HG02973 (cell line): Measurements from ENCODE around the gene CDH4.

Experiments used
- ATAC-seq: cut with Tn5 transposase; IDR thresholded peaks from one replicate; pipeline ENCODE4 v1.9.1; 2021; ENCODE audit warnings: moderate library complexity; ENCODE audit not compliant: unreplicated experiment

The CDH4 gene

DNA sequence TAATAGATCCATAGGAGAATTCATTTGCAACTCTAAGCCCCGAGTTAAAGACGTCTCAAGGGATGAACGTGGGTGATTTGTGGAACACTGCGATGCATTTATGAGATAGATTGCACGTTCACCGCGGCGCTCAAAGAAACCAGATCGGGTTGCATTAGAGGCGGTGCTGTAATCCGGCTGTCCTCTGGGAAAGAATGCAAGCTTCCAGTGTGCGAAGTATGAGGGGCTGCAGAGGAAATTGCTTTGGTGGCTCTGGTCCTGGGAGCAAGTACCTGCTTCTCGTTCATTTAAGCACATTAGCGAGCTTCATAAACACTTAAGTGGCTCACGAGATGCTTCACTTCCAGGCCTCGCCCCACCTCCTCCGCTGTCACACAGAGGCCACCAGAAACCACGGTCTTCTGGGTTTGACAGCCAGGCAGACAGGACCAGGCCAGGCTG, 182.3 kb downstream of the CDH4 start:
- no peak for ATAC-seq

- no peak for ATAC-seq
These were observed 183.2 kb downstream of the CDH4 start for GRCh38 chr20:61435184-61435822.

GRCh38 chr20:61435823-61436220, 183.8 kb downstream of the CDH4 start:
- no peak for ATAC-seq

- ATAC-seq = no peak
These were observed 184.2 kb downstream of the CDH4 start for GRCh38 chr20:61436283-61436666.

DNA sequence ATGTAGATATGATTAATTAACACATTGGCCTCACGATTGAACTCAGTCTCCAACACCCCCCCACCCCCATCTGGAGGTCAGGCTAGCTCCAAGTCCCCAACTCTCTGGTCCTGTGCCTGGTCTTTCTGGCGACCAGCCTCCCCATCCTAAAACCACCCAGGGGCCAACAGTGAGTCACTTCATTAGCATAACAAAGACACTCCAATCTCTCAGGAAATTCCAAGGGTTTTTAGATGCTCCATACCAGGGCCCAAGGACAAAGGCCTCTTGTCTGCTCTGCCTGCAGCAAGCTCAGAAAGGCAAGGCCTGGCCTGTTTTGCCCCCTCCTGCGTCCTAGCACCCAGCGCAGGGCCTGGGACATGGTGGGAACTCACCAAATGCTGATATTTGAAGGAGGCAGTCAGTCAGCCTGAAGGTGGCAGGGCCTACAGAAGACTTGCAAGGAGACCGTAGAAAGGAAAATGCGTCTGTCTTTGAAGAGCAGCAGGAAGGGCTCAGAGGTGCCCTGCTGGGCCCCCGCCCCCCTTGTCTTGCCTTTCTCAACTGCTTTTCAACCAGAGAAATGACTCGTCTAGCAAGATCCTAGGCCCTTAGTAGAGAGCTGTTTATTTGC, 184.7 kb downstream of the CDH4 start:
- ATAC-seq = no peak

- ATAC-seq = no peak
These were observed 185.5 kb downstream of the CDH4 start for GRCh38 chr20:61437280-61438206.

DNA sequence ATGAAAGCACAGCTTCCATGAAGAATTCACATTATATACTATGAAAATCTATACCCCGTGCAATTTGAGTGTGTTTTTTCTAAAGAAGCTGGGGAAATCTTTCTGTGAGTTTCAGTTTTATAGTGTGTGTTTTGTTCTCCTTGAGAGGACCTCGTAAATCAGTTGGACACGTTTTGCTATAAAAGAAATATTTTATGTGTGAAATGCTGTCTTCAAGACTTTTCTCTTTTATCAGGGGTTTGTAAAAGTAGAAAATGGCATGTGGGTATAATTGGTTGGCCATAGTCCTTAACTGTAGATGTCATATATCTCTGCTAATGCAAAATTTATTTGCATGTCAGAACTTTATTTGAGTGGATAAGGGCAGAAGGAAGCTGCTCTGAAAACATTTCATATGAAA, 186.2 kb downstream of the CDH4 start:
- ATAC-seq = no peak

GRCh38 chr20:61439251-61439650, 187.2 kb downstream of the CDH4 start:
- ATAC-seq = no peak

DNA sequence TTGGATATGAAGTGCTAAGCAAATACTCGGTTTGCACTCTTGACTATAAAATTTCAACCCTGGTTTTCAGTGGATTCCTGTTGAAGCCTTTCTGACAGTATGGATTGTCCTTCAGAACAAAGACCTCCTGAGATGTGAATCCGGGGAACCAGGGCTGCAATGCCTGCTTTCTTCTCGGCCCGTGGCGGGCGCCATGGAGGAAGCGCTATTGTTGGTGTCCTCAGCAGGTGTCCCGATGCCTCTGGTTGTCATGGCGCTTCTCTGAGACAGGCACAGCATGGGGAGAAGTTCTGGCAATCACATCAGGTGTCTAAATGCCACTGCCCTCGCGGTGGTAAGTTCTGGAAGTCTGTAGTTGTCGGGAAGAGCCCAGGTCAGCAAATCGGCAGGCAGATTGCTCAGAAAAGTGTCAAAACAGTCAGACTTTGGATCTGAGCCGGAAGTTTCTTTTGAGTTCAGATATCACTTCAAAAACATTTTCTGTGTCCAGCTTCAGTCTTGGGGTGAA, 188.5 kb downstream of the CDH4 start:
- no peak for ATAC-seq

DNA sequence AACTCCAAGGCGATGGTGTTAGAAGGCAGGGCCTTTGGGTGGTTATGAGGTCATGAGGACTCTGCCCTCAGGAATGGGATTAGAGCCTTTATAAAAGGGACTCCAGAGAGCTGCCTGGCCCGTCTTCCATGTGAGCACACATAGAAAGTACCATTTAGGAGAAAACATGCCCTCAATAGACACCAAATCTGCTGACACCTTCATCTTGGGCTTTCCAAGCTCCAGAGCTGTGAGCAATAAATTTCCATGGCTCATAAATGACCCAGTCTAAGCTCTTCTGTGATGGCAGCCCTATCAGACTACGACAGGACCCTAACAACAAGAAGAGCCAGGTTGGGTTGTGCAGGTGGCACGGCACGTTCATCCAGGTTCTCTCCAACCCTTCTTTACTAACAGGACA, 189.5 kb downstream of the CDH4 start:
- no peak for ATAC-seq

DNA sequence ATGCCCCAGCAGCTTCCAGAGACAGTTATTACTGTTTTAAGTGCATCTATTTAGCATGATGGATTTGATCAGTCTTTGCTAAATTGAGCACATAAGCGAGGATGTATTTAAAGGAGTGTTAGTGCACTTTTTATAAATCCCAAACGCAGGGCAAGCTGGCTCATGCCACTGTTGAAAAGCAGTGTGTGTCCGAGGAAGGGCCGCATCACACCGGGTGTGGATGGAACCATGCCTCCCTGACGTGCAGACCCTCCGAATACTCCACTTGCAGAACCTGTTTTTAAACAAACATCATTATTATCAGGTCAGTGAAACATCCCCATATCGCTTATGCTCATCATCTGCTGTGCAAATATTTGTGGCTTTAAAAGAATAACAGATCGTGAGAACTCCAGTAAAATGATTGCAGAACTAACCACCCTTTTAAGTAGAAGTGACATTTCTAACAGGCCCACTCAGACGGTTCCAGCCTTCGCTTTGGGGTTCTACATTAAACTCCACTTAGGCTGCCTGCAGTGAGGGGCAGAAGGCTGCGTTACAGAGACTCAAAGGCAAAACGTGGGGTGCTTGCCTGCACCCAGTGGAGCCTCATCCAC, 190.1 kb downstream of the CDH4 start:
- no peak for ATAC-seq

GRCh38 chr20:61442718-61443117, 190.7 kb downstream of the CDH4 start:
- ATAC-seq = no peak

GRCh38 chr20:61443443-61444126, 191.5 kb downstream of the CDH4 start:
- no peak for ATAC-seq

DNA sequence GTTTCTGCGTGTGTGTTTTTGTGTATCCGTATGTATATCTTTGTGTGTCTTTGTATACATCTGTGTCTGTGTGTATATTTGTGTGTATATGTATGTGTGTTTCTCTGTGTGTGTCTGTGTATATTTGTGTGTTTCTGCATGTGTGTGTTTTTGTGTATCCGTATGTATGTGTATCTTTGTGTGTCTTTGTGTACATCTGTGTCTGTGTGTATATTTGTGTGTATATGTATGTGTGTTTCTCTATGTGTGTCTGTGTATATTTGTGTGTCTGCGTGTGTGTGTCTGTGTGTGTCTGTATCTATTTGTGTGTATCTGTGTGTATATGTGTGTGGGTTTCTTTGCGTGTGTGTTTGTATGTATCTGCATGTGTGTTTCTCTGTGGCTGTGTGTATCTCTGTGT, 192.6 kb downstream of the CDH4 start:
- ATAC-seq = no peak

DNA sequence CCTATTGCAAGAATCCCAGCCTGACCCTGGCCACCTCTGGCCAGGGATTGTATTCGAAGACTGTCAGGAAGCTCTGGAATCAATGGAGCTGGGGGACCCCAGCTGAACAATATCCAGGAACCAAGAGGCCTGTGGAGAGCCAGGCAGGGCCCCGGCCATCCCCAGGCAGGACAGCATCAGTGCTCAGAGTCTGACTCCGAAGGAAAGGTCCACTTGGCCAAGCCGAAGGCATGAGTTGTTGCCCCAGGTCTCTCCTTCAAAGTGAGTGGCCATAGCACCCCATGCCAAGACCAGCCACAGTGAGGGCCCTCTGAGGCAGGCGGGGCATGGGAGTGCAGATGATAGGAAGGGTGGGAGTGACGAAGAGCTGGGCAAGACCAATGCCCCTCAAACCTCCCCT, 193.1 kb downstream of the CDH4 start:
- ATAC-seq = no peak

GRCh38 chr20:61445741-61446140, 193.7 kb downstream of the CDH4 start:
- no peak for ATAC-seq

GRCh38 chr20:61447952-61448351, 195.9 kb downstream of the CDH4 start:
- ATAC-seq = no peak

GRCh38 chr20:61448386-61448785, 196.3 kb downstream of the CDH4 start:
- ATAC-seq = no peak

GRCh38 chr20:61449057-61449609, 197.1 kb downstream of the CDH4 start:
- no peak for ATAC-seq

- no peak for ATAC-seq
These were observed 197.9 kb downstream of the CDH4 start for GRCh38 chr20:61449916-61450315.
